Upper lobe of left lung (tissue), 4 donors: ENCODE measurements around the gene TRPC4.

Source experiments
- CTCF ChIP-seq, 6 experiments: fragments of 450-650 bp in 4 of 6; fragments of 200-600 bp in 2 of 6; sonication (generic) in 2 of 6; IDR thresholded peaks; one replicate each; pipeline ENCODE4 v1.5.1; 2016 to 2019; ENCODE audit warnings: antibody characterized with exemption in 6 of 6
- POLR2AphosphoS5 ChIP-seq, 2 donors: sonication (generic); formaldehyde crosslinking; IDR thresholded peaks; one replicate each; pipeline ENCODE4 v1.5.1; 2017; ENCODE audit warnings: antibody characterized with exemption in 2 of 2

GRCh38 chr13:37641391-37641790 lies 228.2 kb downstream of the TRPC4 start:
- no peak for TF ChIP-seq POLR2AphosphoS5 (IDR thresholded peaks at IDR 0.05)
- TF ChIP-seq CTCF (IDR thresholded peaks at IDR 0.05), result no peak
